CD4-positive, alpha-beta T cell treated with Interleukin-6 for 4 hours (primary cell): ENCODE results near the gene ZNF366.

ENCODE experiments used
- DNase-seq: peaks from one replicate; pipeline ENCODE4 v3.0.0-alpha.2; 2020; ENCODE audit warnings: mixed read lengths

Gene ZNF366

GRCh38 chr5:72518001-72518683, 10.9 kb upstream of the ZNF366 start:
- no peak for DNase-seq

- DNase-seq, result no peak
These were observed 9.7 kb upstream of the ZNF366 start for GRCh38 chr5:72516916-72517315.

GRCh38 chr5:72515211-72515610, 8.0 kb upstream of the ZNF366 start:
- DNase-seq, result no peak

DNA sequence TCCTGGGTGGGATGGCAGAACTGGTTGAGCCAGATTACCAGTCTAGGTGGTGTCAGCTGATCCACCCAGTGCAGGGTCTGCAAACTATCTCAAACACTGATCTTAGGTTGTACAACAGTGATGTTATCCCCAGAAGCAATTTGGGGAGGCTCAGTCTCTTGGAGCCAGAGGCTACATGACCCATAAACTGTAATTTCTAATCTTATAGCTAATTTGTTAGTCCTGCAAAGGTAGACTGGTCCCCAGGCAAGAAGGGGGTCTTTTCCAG, 5.3 kb upstream of the ZNF366 start:
- no peak for DNase-seq

DNA sequence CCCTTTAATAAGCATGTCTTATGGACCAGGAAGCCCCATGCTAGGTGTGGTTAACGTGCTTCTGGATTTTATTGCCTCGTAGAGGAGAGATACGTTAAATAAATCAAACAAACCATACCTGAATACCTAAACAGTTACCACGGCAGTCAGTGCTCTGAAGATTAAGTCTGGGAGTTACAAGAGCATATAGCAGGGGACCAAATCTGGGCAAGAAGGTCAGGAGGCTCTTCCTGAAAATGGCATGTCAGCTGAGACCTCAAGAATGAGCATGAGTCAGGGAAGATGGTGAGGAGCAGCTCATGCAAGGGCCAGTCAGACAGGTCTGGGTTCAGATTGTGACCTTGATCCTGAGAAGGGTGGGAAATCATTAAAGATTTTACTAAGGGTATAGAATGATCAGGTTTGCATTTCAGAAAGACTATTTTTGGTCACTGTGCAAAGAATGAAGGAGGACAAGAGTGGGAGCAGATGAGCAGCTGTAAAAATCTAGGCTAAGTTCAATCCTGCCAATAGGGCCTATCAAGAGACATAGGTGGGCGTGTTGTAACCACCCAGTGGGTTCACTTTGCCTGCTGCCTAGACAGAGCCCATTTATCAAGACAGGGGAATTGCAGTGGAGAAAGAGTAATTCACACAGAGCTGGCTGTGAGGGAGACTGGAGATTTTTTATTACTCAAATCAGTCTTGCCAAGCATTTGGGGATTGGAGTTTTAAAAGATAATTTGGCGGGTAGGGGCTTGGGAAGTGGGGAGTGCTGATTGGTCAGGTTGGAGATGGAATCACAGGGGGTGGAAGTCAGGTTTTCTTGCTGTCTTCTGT, 4.8 kb upstream of the ZNF366 start:
- no peak for DNase-seq

DNA sequence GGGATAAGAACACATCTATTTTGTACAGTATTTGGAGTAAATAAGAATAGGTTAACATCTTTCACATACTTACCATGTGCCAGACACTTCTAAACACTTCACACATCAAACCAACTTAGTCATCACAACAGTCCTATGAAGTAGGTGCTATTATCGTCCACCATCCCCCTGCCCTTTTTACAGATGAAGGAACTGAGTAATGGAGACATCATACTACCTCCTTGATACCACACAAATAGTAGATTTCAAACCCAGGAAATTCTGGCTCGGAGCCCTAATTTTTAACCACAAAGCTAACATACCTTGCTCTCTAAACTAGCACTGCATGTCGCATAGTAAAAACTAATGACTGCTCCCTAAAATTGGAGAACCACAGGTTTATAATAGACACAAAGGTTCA, 4.2 kb upstream of the ZNF366 start:
- DNase-seq, result no peak

DNA sequence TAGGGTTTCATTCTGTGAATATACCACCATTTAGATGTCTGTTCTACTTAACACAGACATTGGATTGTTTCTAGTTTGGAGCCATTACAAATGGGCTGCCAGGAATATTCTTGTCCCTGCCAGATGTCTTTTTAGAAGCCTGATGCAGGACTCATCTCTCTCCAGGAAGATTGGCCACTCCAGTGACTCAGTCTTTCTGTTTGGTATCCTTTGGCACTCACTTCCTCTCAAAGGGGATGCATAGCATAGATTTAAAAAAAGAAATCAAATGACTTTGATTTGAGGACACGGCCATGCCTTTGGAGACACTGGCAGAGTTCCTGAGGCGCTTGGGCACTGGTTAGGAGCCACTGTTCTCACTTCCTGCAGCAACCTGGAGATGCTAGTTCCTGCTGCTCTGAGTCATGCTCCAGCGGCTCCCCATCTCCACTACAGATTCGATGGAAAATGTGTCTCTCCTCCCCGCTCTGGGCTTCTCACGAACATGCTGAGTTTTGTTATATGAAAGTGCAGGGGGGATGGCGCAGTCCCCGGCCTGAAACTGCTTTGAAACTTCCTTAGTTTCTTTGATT, 3.5 kb upstream of the ZNF366 start:
- DNase-seq, result no peak

DNA sequence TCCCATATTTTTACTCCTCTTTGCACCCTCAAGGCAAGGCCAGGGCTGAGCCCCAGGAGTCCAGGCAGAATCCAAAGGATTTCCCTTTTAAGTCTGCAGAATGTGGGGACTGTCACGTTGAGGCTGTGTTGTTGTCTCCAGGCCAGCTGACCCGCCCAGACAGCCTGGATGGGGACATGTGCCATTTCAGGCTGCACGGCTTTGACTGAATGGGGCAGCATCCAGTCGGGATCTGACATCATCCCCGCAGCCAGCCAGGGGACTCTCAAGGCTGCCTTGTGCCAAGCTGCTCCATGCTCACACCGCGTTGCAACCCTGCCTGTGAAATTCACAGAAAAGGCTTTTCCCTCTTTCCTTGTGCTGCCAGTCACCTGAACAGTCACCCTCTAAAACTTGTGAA, 2.2 kb upstream of the ZNF366 start:
- DNase-seq, result no peak

GRCh38 chr5:72508241-72509170, 1.3 kb upstream of the ZNF366 start:
- no peak for DNase-seq

DNA sequence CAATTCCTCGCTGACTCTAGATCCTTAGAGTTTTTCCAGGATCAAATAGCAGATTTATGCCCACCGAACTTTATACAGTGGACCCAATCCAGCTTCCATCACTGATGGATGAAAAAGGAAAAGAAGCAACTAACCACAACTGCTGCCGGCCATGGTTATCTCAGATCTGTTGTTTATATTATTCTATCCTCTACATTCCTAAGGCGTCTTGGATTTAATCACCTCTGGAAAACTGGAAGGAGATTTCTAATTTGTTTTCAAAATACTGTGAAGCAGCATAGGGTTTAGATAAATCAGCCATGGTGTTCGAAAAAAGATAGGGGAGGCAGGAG, 663 bp upstream of the ZNF366 start:
- no peak for DNase-seq

GRCh38 chr5:72506158-72506549, 1.1 kb downstream of the ZNF366 start:
- no peak for DNase-seq

- no peak for DNase-seq
These were observed 1.6 kb downstream of the ZNF366 start for GRCh38 chr5:72505539-72506157.

- no peak for DNase-seq
These were observed 2.2 kb downstream of the ZNF366 start for GRCh38 chr5:72505016-72505415.

GRCh38 chr5:72503888-72504491, 3.2 kb downstream of the ZNF366 start:
- DNase-seq, result no peak

DNA sequence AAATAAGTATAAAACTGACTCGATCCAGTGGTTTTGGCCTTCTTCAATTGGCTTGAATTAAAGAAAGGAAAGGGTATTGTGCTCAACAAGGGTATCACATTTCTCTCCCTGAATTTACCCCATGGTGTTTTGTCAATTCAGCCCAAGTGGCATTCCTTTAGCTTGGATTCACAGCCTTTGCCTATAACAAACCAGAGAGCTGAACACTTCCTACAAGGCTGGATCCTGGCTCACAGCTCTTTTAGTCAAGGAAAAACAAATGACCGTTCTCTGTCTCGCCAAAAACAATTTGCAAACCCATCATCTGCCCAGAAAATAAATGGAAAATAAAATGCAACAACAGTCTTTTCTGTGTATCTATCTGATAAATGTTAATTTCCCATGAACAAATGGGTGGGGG, 5.7 kb downstream of the ZNF366 start:
- DNase-seq, result no peak

DNA sequence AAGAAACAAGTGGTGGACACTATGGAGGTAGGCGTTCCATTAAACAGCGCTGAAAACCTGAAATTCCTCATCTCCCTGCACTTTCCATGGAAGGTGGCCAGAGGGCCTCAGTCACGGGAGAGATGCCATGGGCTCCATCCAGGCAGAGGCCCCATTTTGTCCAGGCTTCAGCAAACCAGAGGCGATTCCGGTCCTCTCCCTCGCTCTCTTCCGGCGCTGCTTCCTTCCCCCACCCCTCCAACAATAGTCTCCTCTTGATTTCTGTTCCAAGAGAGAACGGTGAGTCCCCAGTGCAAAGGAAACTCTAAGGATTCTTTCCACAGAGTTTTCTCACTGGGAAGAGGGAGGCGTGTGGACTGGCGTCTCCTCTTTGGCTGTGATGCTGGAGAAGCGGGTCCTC, 7.5 kb downstream of the ZNF366 start:
- DNase-seq, result no peak

- DNase-seq, result no peak
These were observed 8.1 kb downstream of the ZNF366 start for GRCh38 chr5:72499090-72499489.

- no peak for DNase-seq
These were observed 8.9 kb downstream of the ZNF366 start for GRCh38 chr5:72498284-72498683.

GRCh38 chr5:72497823-72498222, 9.4 kb downstream of the ZNF366 start:
- no peak for DNase-seq

- no peak for DNase-seq
These were observed 11.8 kb downstream of the ZNF366 start for GRCh38 chr5:72495410-72495809.

DNA sequence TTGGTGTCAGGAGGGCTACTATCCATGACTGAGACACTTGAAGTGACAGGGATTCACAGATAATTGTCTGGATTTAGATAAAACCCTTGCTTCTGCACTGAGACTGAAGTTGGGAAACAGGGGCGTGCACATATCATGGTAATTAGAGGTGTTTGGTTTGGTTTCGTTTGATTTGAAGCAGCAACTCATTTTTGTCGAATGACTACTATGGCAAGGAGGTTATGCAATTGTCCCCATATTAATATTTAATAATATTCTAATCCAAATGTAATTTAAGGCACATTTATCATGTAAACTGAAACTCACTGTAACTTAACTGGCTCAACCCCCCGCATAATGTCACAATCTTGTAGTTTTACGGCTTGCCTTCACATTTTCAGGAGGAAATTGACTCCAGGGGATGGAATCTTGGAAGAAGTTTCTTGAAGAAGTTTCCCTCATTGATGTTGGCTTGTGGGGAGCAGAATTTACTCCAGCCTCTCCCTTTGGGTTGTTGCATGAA, 12.5 kb downstream of the ZNF366 start:
- DNase-seq, result no peak

DNA sequence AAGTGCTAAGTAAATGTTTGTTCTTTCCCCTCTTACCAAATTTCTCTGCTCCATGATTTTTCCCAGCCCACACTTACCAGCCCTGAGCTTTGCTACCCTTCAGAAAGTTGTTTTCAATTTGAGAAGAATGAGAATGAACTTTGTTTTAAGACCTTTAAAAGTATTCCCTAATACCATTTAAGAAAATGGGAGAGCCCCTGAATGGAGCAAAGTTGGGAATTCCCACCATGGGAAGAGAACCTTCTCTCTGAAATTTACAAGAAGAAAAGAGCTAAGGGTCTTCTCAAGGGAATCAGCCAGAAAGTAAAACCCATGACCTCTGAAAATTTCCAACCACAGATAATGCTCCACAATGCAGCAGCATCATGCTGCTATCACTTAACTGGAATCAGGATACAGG, 17.7 kb downstream of the ZNF366 start:
- DNase-seq, result no peak
